BJ (cell line): Measurements from ENCODE around the gene AQP5. TPM values are rescaled to one million over a fixed set of nuclear protein-coding genes. Genes with fewer than 3 reads are reported as not detected.

Source experiments
- CTCF ChIA-PET: fragments of 350-600 bp; formaldehyde crosslinking; extraction: SDS; loops from one replicate; lab custom pipeline; 2021; ENCODE audit warnings: antibody characterized with exemption, inconsistent platforms; lab: Yijun Ruan, JAX
- POLR2A ChIA-PET: fragments of 300-600 bp; sonication (Branson Sonifier 250); formaldehyde crosslinking; extraction: SDS; loops from one replicate; lab custom pipeline; 2021; ENCODE audit warnings: antibody characterized with exemption; lab: Charles Lee
- DNase-seq: peaks from one replicate; pipeline ENCODE4 v3.0.0-alpha.2; 2011; ENCODE audit warnings: low read depth
- H3K27me3 ChIP-seq: 2 replicates; pipeline ENCODE4 v1.6.0; 2011; ENCODE audit warnings: low read length; ENCODE audit not compliant: control insufficient read depth, insufficient read depth
- H3K36me3 ChIP-seq: 2 replicates; pipeline ENCODE4 v1.5.1; 2011; ENCODE audit warnings: low read length; ENCODE audit not compliant: control insufficient read depth, insufficient read depth
- H3K4me3 ChIP-seq: 2 replicates; pipeline ENCODE4 v1.5.1; 2011; ENCODE audit warnings: low read depth, mild to moderate bottlenecking, control low read depth, low read length
- polyA plus RNA-seq: library from polyadenylated mRNA; depleted of rRNA; stranded (reverse); fragments of >200 nt; gene quantifications from 2 replicates; pipeline ENCODE4 v1.2.3, GENCODE V29; 2011
- TF ChIP-seq, protein P1 (sequence below): IDR thresholded peaks from 2 replicates; pipeline ENCODE4 v1.5.1; 2011; ENCODE audit warnings: low read depth, mild to moderate bottlenecking, control low read depth, inconsistent platforms, low read length, moderate library complexity; ENCODE audit not compliant: insufficient read depth

AQP5 gene
- polyA plus RNA-seq, 1 experiment = not detected

DNA sequence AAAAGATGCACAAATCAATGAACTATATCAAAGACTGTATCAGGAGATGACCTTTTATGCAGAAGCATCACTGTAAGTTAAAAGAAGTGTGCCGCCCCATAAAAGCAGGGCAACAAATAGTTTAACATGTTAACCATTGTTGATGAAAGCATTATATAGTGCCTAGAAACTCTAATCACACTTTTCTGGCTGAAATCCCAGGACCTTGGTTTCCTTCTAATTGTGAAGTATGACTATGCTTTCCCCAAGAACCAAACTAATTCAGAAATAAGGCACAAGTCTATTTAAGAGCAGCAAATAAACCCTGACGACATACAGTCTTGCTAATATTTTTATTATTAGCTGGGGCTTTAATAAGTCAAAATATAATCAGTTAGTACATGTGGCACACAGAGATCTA, 41.9 kb downstream of the AQP5 start:
- ChIA-PET CTCF (interaction anchor here (0.8 to 2.2 kb wide), 3 partner anchors 11 to 37 kb away, joined by 3 to 12 read pairs (median 3); no protein-coding TSS in a partner anchor), POLR2A (no interaction called here)
- no peaks in the 10 kb centered on the region for H3K27me3 ChIP-seq
- DNase-seq = no peak
- no peak overlapping the region for H3K4me3 ChIP-seq
- H3K36me3 ChIP-seq = no peaks in the 10 kb centered on the region
- TF ChIP-seq, protein P1, sequence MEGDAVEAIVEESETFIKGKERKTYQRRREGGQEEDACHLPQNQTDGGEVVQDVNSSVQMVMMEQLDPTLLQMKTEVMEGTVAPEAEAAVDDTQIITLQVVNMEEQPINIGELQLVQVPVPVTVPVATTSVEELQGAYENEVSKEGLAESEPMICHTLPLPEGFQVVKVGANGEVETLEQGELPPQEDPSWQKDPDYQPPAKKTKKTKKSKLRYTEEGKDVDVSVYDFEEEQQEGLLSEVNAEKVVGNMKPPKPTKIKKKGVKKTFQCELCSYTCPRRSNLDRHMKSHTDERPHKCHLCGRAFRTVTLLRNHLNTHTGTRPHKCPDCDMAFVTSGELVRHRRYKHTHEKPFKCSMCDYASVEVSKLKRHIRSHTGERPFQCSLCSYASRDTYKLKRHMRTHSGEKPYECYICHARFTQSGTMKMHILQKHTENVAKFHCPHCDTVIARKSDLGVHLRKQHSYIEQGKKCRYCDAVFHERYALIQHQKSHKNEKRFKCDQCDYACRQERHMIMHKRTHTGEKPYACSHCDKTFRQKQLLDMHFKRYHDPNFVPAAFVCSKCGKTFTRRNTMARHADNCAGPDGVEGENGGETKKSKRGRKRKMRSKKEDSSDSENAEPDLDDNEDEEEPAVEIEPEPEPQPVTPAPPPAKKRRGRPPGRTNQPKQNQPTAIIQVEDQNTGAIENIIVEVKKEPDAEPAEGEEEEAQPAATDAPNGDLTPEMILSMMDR = no peak

DNA sequence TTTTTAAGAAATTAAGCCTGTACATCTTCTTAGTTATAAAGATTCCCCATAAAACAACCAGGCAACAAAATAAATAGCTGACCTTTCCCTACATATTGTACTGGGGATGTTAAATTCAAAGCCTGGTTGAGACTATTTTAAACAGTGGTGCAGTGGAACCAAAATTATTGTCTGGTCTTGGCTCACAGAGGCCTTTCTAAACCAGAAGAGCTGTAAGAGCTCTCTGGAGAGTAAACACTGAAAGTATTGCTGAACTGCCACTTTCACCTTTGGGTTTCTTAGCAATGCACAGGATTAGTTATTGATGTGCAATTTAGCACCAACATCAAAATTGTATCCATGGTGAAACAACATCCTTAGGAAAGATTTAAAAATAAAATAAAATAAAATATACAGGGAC, 43.0 kb downstream of the AQP5 start:
- TF ChIP-seq, protein P1 = no peak
- H3K4me3 ChIP-seq = no peak overlapping the region
- ChIA-PET CTCF (interaction anchor here (2.2 to 3.2 kb wide), 2 partner anchors 35 to 38 kb away, joined by 12 to 17 read pairs; no protein-coding TSS in a partner anchor), POLR2A (no interaction called here)
- no peaks in the 10 kb centered on the region for H3K27me3 ChIP-seq
- no peak for DNase-seq
- no peaks in the 10 kb centered on the region for H3K36me3 ChIP-seq

DNA sequence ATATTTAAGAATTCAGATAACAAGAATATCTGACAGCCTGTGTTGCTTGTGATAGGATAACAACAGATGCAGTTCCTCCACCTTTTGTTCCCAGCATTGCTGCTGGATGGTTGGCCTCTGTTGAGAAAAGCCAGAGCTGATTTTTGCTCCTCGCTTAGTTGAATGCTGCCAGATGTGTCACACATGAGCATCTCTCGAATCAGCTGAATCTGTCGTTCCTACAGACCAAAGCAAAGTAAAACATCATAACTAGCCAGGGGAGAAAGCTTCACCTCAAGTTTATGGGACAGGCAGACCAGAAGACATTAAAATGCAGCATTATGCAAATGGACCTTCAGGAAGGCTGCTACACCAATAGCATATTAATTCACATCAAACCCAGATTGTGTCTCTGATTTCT, 43.5 kb downstream of the AQP5 start:
- Histone ChIP-seq H3K27me3 (no peaks in the 10 kb centered on the region), H3K4me3 (no peak overlapping the region), H3K36me3 (no peaks in the 10 kb centered on the region)
- CTCF ChIA-PET = interaction anchor here (1.7 to 3.2 kb wide), 2 partner anchors 34 to 65 kb away, joined by 7 to 17 read pairs; no protein-coding TSS in a partner anchor
- TF ChIP-seq, protein P1 = no peak
- POLR2A ChIA-PET = no interaction called here
- DNase-seq = no peak

DNA sequence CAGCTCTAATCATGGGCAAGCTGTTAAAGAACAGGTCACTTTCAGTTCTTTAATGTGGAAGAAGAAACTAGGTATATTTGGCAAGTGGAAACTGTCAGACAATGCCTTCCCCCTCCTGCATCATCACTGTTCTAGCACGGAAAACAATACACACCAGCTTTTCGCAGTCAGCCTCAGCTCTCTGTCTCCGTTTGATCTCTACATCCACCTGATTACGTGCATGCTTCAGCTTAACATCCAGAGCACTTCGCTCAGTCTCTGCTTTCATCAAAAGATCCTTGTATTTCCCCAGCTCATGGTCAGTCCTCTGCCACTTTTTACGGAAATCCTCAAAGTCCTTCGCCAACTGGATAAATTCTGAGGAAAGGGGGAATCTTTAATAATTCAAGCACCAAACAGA, 44.6 kb downstream of the AQP5 start:
- Histone ChIP-seq H3K4me3 (no peak overlapping the region), H3K27me3 (no peaks in the 10 kb centered on the region), H3K36me3 (no peaks in the 10 kb centered on the region; the same call in 1 of the 2 replicates)
- ChIA-PET POLR2A (no interaction called here), CTCF (interaction anchor here (0.7 to 3.2 kb wide), 10 partner anchors 11 to 64 kb away, joined by 3 to 17 read pairs (median 4); no protein-coding TSS in a partner anchor)
- TF ChIP-seq, protein P1 = no peak
- DNase-seq = no peak

DNA sequence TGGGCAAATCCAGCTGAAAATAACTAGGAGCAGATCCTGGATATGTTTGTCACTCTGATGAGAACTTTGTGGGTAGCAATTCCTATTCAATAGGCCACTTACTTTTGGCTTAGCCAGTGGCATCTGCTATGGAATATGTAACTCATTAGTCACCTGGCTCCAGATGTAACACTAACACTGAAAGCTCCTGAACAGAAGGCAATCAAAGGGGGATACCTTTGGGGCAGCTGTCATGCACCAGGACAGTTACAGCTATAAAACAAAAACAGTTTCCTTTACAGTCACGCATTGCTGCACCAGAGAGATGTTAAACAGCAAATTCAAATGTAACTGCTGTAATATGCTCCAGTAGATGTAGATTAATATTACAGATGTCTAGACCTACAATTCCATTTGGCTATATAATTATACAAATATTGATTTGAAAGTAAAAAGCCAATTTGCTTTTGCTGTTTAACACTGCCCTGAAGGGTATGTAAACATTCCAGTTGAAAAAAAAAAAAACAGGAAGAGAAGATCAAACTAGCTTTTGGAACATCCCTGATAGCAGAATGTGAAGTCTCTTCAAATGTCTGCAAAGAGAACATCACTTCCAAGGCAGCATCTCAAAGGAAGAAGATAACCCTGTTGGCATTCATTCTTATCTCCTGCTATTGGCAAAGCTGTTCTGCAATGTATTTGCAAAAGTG, 45.2 kb downstream of the AQP5 start:
- TF ChIP-seq, protein P1 = no peak
- H3K4me3 ChIP-seq = no peak overlapping the region
- no peaks in the 10 kb centered on the region; the same call in 1 of the 2 replicates for H3K36me3 ChIP-seq
- ChIA-PET CTCF (interaction anchor here (0.7 to 3.2 kb wide), 12 partner anchors 11 to 64 kb away, joined by 3 to 17 read pairs (median 4); no protein-coding TSS in a partner anchor), POLR2A (no interaction called here)
- no peak for DNase-seq
- no peaks in the 10 kb centered on the region for H3K27me3 ChIP-seq
